GM12878 (cell line): ENCODE measurements around the gene EIF3D. TPM values are rescaled to one million over a fixed set of nuclear protein-coding genes. Genes with fewer than 3 reads are reported as not detected.

Experiments
- ATF2 ChIP-seq: IDR thresholded peaks from 2 replicates; pipeline ENCODE4 v1.6.1; 2012; ENCODE audit warnings: low read length, inconsistent platforms
- CREB1 ChIP-seq: IDR thresholded peaks from 2 replicates; pipeline ENCODE4 v1.6.1; 2012; ENCODE audit warnings: low read depth, mild to moderate bottlenecking, inconsistent platforms
- CUX1 ChIP-seq: IDR thresholded peaks from 2 replicates; pipeline ENCODE4 v1.6.1; 2012; ENCODE audit warnings: improper control_type of control experiment, low read depth, low read length; ENCODE audit not compliant: insufficient replicate concordance
- EED ChIP-seq: sonication (generic); IDR thresholded peaks from 2 replicates; pipeline ENCODE4 v1.6.1; 2016; ENCODE audit warnings: antibody characterized with exemption, low read depth
- IKZF2 ChIP-seq, 2 experiments: fragments of 450-650 bp; IDR thresholded peaks; 2 replicates each; pipeline ENCODE4 v1.6.1; 2017; ENCODE audit warnings: mild to moderate bottlenecking in 2 of 2, moderate library complexity in 2 of 2
- IRF3 ChIP-seq: fragments of 450-650 bp; IDR thresholded peaks from 2 replicates; pipeline ENCODE4 v1.6.1; 2014; ENCODE audit warnings: mild to moderate bottlenecking
- POU2F2 ChIP-seq: IDR thresholded peaks from 3 replicates; pipeline ENCODE4 v1.6.1; 2011; ENCODE audit warnings: low read depth, mild to moderate bottlenecking, low read length, borderline replicate concordance
- PRDM15 ChIP-seq: fragments of 450-650 bp; formaldehyde crosslinking; IDR thresholded peaks from 2 replicates; pipeline ENCODE4 v1.4.0; 2020; ENCODE audit warnings: mild to moderate bottlenecking, moderate library complexity
- TCF3 ChIP-seq: IDR thresholded peaks from 2 replicates; pipeline ENCODE4 v1.6.1; 2012; ENCODE audit warnings: low read depth, mild to moderate bottlenecking, low read length, borderline replicate concordance; ENCODE audit not compliant: insufficient read depth
- ZBTB40 ChIP-seq: fragments of 450-650 bp; IDR thresholded peaks from 2 replicates; pipeline ENCODE4 v1.6.1; 2016; ENCODE audit warnings: mild to moderate bottlenecking, moderate library complexity, borderline replicate concordance
- ZNF207 ChIP-seq: fragments of 450-650 bp; IDR thresholded peaks from 2 replicates; pipeline ENCODE4 v1.6.1; 2014; ENCODE audit warnings: antibody characterized with exemption, mild to moderate bottlenecking, borderline replicate concordance
- polyA plus RNA-seq, 11 experiments: library from polyadenylated mRNA; depleted of rRNA in 4 of 11; unstranded in 6 of 11; stranded (reverse) in 5 of 11; fragments of >200 nt; fragmentation: Nextera tagmentation in 4 of 11; fragmentation: Illumina TruSeq in 1 of 11; extraction: Ambion mirVana in 4 of 11; extraction: Trizol in 1 of 11; gene quantifications; 1 replicate in 1 of 11; 2 replicates in 10 of 11; pipeline versions ENCODE4 v1.2.1 to v1.2.3, GENCODE V29; 2011 to 2016; ENCODE audit warnings: inconsistent platforms in 2 of 11, missing spikeins in 2 of 11, low read depth in 1 of 11
- total RNA-seq, 4 experiments: library from RNA; depleted of rRNA in 3 of 4; stranded (reverse); fragments of >200 nt in 3 of 4; fragmentation: Illumina TruSeq in 1 of 4; extraction: Trizol in 1 of 4; gene quantifications; 2 replicates each; pipeline versions ENCODE4 v1.2.1 to v1.2.3, GENCODE V29; 2013 to 2021

The EIF3D gene
- total and polyA plus RNA-seq, 10 of the 15 experiments (the other 5 are each of a cell fraction or from before 2014, with no cell fraction given) = 240 to 558 (median 420) TPM

- TF ChIP-seq ATF2 (no peak), IRF3 (peak; percentile 61), CREB1 (no peak; the same call in 1 of the 2 replicates), POU2F2 (peak; percentile 80; the same call in 2 of the 3 replicates), ZBTB40 (no peak), TCF3 (peak; percentile 94), EED (0 out of 2 replicates have a peak, but pooled peaks have one; percentile 20), CUX1 (no peak), ZNF207 (peak; percentile 67; the same call in 1 of the 2 replicates), IKZF2 (IDR thresholded peaks at IDR 0.05) (no peak), PRDM15 (CRISPR knock-in tag) (no peak)
Observed at GRCh38 chr22:36506637-36507517, 22.1 kb downstream of the EIF3D start, which contains the start of gene FOXRED2 (continued).
